Measurements from ENCODE around the gene TRIM44.
"Not testable (repeated sequence)": the region's sequence is repeated elsewhere in the genome, so short reads cannot be mapped to it uniquely, and the experiment has no call there.

GRCh38 chr11:35778943-35779342 is 116.4 kb downstream of the TRIM44 start:
- TF ChIP-seq CTCF (IDR thresholded peaks at IDR 0.05); MAX (IDR thresholded peaks at IDR 0.05); MYC (IDR thresholded peaks at IDR 0.05; ENCODE audit: borderline replicate concordance, low read length): not testable (repeated sequence)

Data from A549 (cell line).